Brain microvascular endothelial cell (primary cell): ENCODE measurements around the gene MCEE.

ENCODE experiments used
- DNase-seq: peaks from one replicate; pipeline ENCODE4 v3.0.0-alpha.2; 2020
- H3K27ac ChIP-seq: fragments of 250-450 bp; sonication (Bioruptor Pico); 2 replicates; pipeline ENCODE4 v1.5.1; 2020; ENCODE audit warnings: mild to moderate bottlenecking, moderate library complexity
- H3K27me3 ChIP-seq: fragments of 250-450 bp; sonication (Bioruptor Pico); replicated peaks from 2 replicates; pipeline ENCODE4 v1.5.1; 2020; ENCODE audit warnings: mild to moderate bottlenecking
- H3K36me3 ChIP-seq: fragments of 250-450 bp; sonication (Bioruptor Pico); replicated peaks from 2 replicates; pipeline ENCODE4 v1.5.1; 2020; ENCODE audit warnings: mild to moderate bottlenecking
- H3K4me3 ChIP-seq: 2 replicates; pipeline ENCODE4 v1.5.1; 2011; ENCODE audit warnings: low read depth, mild to moderate bottlenecking, control low read depth, low read length, moderate library complexity
- in situ Hi-C: cut with HindIII; loops from 2 replicates; pipeline ENCODE4 v1.10.0; 2017; ENCODE audit warnings: low sequenced_read_pairs, low pct_ligation_motif_present
- TF ChIP-seq, protein P1 (sequence below): IDR thresholded peaks from 2 replicates; pipeline ENCODE4 v1.5.1; 2011; ENCODE audit warnings: low read depth, mild to moderate bottlenecking, moderate library complexity, low read length, control low read depth, inconsistent platforms; ENCODE audit errors: missing control alignments

MCEE gene

DNA sequence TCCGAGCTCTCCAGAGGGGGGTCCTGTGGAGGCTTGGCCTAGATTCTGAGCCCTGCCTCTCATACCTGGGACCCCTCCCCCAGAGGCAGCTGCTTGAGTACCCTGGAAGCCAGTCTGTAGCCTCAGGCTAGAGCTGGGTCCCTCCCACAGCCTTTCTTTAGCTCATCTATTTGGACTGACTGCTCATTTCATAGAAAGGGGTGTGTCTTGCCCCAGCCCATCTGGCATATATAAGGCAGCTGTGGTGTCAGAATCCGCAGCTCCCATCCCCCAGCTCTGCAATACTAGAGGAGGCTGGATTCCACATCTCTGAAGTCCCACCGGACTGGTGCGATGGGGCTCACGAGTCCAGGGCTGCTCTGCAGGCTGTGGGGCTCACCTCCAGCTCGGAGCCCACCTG, 26.5 kb upstream of the MCEE start:
- H3K27me3 ChIP-seq: no peaks in the 10 kb centered on the region
- H3K4me3 ChIP-seq: no peak overlapping the region
- in situ Hi-C loops: no loop called here
- TF ChIP-seq, protein P1, sequence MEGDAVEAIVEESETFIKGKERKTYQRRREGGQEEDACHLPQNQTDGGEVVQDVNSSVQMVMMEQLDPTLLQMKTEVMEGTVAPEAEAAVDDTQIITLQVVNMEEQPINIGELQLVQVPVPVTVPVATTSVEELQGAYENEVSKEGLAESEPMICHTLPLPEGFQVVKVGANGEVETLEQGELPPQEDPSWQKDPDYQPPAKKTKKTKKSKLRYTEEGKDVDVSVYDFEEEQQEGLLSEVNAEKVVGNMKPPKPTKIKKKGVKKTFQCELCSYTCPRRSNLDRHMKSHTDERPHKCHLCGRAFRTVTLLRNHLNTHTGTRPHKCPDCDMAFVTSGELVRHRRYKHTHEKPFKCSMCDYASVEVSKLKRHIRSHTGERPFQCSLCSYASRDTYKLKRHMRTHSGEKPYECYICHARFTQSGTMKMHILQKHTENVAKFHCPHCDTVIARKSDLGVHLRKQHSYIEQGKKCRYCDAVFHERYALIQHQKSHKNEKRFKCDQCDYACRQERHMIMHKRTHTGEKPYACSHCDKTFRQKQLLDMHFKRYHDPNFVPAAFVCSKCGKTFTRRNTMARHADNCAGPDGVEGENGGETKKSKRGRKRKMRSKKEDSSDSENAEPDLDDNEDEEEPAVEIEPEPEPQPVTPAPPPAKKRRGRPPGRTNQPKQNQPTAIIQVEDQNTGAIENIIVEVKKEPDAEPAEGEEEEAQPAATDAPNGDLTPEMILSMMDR: no peak
- no peak for DNase-seq
- no peaks in the 10 kb centered on the region for H3K36me3 ChIP-seq
- no peak overlapping the region for H3K27ac ChIP-seq

DNA sequence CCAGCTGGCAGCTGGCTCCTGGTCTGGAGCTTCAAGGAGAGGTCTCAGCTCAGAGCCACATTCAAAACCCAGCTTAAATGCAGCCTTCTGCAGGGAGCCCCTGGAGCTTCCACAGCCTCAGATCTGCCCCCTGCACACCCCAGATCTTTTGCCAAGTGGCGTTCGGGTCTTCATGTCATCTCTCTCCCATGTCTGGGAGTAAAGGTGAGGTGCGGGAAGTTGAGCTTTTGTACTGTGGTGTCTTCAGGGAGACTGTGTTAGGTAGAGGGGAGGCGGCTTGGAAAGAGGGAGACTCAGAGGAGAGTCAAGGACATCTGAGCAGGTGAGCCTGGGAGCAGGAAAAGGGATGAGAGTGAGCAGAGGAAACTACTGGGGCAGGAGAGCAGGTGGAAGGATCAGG, 25.8 kb upstream of the MCEE start:
- no peak for DNase-seq
- in situ Hi-C loops: no loop called here

DNA sequence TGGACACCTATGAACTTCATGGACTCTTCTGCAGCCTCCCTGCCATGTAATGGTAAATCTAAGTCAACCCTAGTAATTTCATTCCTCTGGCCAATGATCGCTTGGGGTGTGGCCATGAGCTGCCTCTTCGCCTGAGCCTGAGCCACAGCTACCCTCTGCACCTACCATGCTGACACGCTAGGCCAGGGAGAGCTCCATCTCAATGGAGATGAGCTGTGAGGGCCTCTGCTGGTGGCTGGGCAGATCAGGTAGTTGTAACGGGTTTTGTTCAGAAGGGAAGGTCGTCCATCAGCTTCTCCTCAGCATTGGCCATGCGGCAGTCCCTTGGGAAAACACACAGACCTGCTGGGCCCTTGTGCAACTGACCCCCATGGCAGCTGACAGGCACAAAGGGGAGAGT, 24.8 kb upstream of the MCEE start:
- no peak overlapping the region for H3K27ac ChIP-seq
- H3K4me3 ChIP-seq: no peak overlapping the region
- in situ Hi-C loops: no loop called here
- peaks cover 7% of the 10 kb centered on the region for H3K36me3 ChIP-seq
- no peaks in the 10 kb centered on the region for H3K27me3 ChIP-seq
- no peak for DNase-seq
- TF ChIP-seq, protein P1: peak; percentile 31

More for the DNA sequence above, 25.8 kb upstream of the MCEE start:
- Histone ChIP-seq H3K36me3 (no peaks in the 10 kb centered on the region), H3K4me3 (no peak overlapping the region), H3K27ac (no peak overlapping the region), H3K27me3 (no peaks in the 10 kb centered on the region)
- TF ChIP-seq, protein P1: no peak

DNA sequence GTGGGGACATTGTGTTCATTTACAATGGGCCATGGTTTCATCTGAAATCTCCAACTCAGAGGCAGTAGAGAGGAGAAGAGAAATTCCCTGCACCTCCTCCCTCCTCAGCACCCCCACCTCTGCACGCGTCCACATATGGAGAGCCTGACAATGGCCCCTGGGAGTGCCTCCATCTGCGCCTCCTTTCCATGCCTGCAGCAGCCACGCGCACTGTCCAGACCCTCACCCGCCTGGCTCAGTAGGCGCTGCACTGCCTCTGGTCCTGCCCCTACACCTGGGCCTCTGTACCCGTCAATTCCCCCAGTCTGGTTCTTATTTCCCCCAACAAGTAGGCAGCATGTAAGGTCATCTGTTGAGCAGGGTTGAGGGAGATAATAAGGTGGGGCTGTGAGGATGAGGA, 24.2 kb upstream of the MCEE start:
- H3K27me3 ChIP-seq: no peaks in the 10 kb centered on the region
- in situ Hi-C loops: no loop called here
- H3K36me3 ChIP-seq: peaks cover 11% of the 10 kb centered on the region
- no peak for DNase-seq
- no peak overlapping the region for H3K27ac ChIP-seq
- TF ChIP-seq, protein P1: no peak
- H3K4me3 ChIP-seq: no peak overlapping the region

DNA sequence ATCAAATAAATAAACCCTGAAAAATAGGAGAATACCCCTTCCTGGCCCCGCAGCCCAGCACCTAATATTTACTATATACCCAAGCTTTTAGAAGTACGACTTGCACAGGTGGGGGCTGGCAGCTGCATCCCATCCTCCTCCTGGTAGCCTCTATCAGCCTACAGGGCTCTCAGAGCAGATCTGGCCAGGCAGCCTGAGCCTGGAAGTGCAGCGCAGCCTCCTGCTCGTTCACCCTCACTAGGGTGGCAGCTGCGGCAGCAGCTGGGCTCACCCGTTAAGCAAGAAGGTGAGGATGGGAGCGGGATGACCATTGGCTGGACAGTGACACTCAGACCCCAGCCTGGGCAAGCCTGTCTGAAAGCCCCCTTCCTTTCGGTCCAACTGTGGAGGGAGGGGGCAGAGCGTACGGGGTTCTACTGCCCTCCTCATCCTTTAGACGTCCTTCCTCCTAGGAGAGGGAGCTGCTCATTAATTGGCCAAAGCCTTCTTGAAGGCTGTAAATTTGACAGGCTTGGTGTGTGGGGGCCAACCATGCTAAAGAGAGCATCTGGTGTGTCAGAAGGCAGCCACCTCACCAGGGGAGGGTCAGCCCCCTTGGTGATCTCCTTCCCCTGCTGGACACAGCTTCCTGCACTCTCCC, 23.7 kb upstream of the MCEE start:
- Histone ChIP-seq H3K4me3 (no peak overlapping the region), H3K27ac (no peak overlapping the region), H3K36me3 (peaks cover 17% of the 10 kb centered on the region), H3K27me3 (no peaks in the 10 kb centered on the region)
- no peak for DNase-seq
- in situ Hi-C loops: no loop called here
- TF ChIP-seq, protein P1: no peak

DNA sequence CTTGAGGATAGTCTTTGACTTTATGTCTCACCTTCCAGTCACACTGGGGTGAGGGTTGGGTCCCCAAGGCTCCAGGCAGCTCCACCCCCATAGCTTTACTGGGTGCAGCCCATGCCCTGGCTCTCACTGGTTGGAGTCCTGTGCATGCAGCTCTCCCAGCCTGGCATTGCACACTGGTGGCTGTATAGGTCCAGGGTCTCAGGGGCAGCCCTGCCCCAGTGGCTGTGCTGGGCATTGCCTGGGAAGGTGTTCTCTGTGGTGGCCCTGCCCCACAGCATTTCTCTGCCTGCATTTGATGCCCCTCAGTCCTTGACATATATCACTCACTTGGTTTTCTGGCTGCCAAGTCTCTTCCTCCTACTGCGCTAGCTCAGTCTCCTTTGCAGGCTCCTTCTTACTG, 21.6 kb upstream of the MCEE start:
- Histone ChIP-seq H3K36me3 (peaks cover 26% of the 10 kb centered on the region), H3K27ac (no peak overlapping the region), H3K4me3 (no peak overlapping the region), H3K27me3 (no peaks in the 10 kb centered on the region)
- DNase-seq: no peak
- TF ChIP-seq, protein P1: peak; percentile 16
- in situ Hi-C loops: no loop called here
